ENCODE measurements around the gene TPR. TPM values are rescaled to one million over a fixed set of nuclear protein-coding genes. Genes with fewer than 3 reads are reported as not detected.

TPR gene
- total and polyA plus RNA-seq, 9 donors: 26.3 to 107 (median 70.2) TPM

- Histone ChIP-seq H3K27ac (no peak overlapping the region), H3K27me3 (no peaks in the 10 kb centered on the region), H3K4me3 (no peak overlapping the region), H3K9me3 (no peaks in the 10 kb centered on the region), H3K36me3 (no peaks in the 10 kb centered on the region), H3K4me1 (ENCODE audit: insufficient read depth) (no peaks in the 10 kb centered on the region)
- WGBS, 3 donors: 86 to 89% (median 88%) methylated on average over 2 of the region's 2 CpGs
- no peak for TF ChIP-seq POLR2A (IDR thresholded peaks at IDR 0.05)
- no peak for DNase-seq
- intact Hi-C loops (cut with DNase I): no loop called here
Measured at GRCh38 chr1:186325239-186325638, 49.8 kb downstream of the TPR start.

- TF ChIP-seq CTCF (IDR thresholded peaks at IDR 0.05) (no peak), POLR2A (IDR thresholded peaks at IDR 0.05) (no peak), EP300 (IDR thresholded peaks at IDR 0.05) (no peak)
- H3K9me3 ChIP-seq: no peaks in the 10 kb centered on the region
- intact Hi-C loops (cut with DNase I): no loop called here
- H3K27me3 ChIP-seq: no peaks in the 10 kb centered on the region
- 92 to 94% (median 94%) methylated on average over 4 of the region's 4 CpGs for WGBS, 3 donors
- H3K27ac ChIP-seq: no peak overlapping the region
- no peak for DNase-seq
- no peaks in the 10 kb centered on the region for H3K36me3 ChIP-seq
- H3K4me1 ChIP-seq (ENCODE audit: insufficient read depth): no peaks in the 10 kb centered on the region
- no peak overlapping the region for H3K4me3 ChIP-seq
Measured at GRCh38 chr1:186323865-186324264, 51.2 kb downstream of the TPR start.

GRCh38 chr1:186315570-186315969, 59.5 kb downstream of the TPR start:
- Histone ChIP-seq H3K36me3 (no peaks in the 10 kb centered on the region), H3K4me1 (ENCODE audit: insufficient read depth) (no peaks in the 10 kb centered on the region), H3K27me3 (no peaks in the 10 kb centered on the region), H3K4me3 (no peak overlapping the region), H3K27ac (no peak overlapping the region), H3K9me3 (no peaks in the 10 kb centered on the region)
- DNase-seq: no peak
- intact Hi-C loops (cut with DNase I): no loop called here
- 89 to 91% (median 90%) methylated on average over 3 of the region's 3 CpGs for WGBS, 3 donors
- TF ChIP-seq POLR2A (IDR thresholded peaks at IDR 0.05): no peak
- no peak for TF ChIP-seq EP300 (IDR thresholded peaks at IDR 0.05)
- no peak for TF ChIP-seq CTCF (IDR thresholded peaks at IDR 0.05)

GRCh38 chr1:186311375-186312051, 63.5 kb downstream of the TPR start:
- 94 to 97% (median 95%) methylated on average over 3 of the region's 3 CpGs for WGBS, 3 donors
- no peaks in the 10 kb centered on the region for H3K27me3 ChIP-seq
- H3K4me3 ChIP-seq: no peak overlapping the region
- H3K9me3 ChIP-seq: no peaks in the 10 kb centered on the region
- H3K36me3 ChIP-seq: no peaks in the 10 kb centered on the region
- no peak for DNase-seq
- no peak overlapping the region for H3K27ac ChIP-seq
- TF ChIP-seq EP300 (IDR thresholded peaks at IDR 0.05) (no peak), POLR2A (IDR thresholded peaks at IDR 0.05) (no peak), CTCF (IDR thresholded peaks at IDR 0.05) (no peak)
- H3K4me1 ChIP-seq (ENCODE audit: insufficient read depth): no peaks in the 10 kb centered on the region
- intact Hi-C loops (cut with DNase I): no loop called here

GRCh38 chr1:186310307-186310706, 64.7 kb downstream of the TPR start:
- intact Hi-C loops (cut with DNase I): no loop called here
- 92 to 94% (median 94%) methylated on average over 4 of the region's 4 CpGs for WGBS, 3 donors
- H3K27ac ChIP-seq: no peak overlapping the region
- H3K9me3 ChIP-seq: no peaks in the 10 kb centered on the region
- TF ChIP-seq POLR2A (IDR thresholded peaks at IDR 0.05) (no peak), EP300 (IDR thresholded peaks at IDR 0.05) (no peak), CTCF (IDR thresholded peaks at IDR 0.05) (no peak)
- H3K36me3 ChIP-seq: no peaks in the 10 kb centered on the region
- no peaks in the 10 kb centered on the region for H3K4me1 ChIP-seq (ENCODE audit: insufficient read depth)
- no peak for DNase-seq
- H3K4me3 ChIP-seq: no peak overlapping the region
- no peaks in the 10 kb centered on the region for H3K27me3 ChIP-seq

All from ovary (tissue), 9 donors.